Superior temporal gyrus (tissue), 1 donor: Measurements from ENCODE around the gene PIK3CB.

Experiments
- DNase-seq: peaks from one replicate; pipeline ENCODE4 v3.0.0-alpha.2; 2016; ENCODE audit errors: extremely low spot score

Gene PIK3CB

GRCh38 chr3:138834596-138835396 lies at the start of gene PIK3CB:
TSS of gene PIK3CB (minus strand) at chr3:138834928. CDS start at chr3:138759343, 75,585 bp downstream.
- peak; percentile 87 for DNase-seq

- no peak for DNase-seq
Measured at GRCh38 chr3:138881233-138881632, 46.5 kb upstream of the PIK3CB start.

GRCh38 chr3:138879541-138880380 lies 45.0 kb upstream of the PIK3CB start:
- no peak for DNase-seq

- no peak for DNase-seq
Measured at GRCh38 chr3:138877226-138877625, 42.5 kb upstream of the PIK3CB start.

- no peak for DNase-seq
Measured at GRCh38 chr3:138875754-138876664, 41.3 kb upstream of the PIK3CB start.

- DNase-seq: no peak
Measured at GRCh38 chr3:138875096-138875753, 40.5 kb upstream of the PIK3CB start.

GRCh38 chr3:138873471-138874278 lies 38.9 kb upstream of the PIK3CB start:
- no peak for DNase-seq

DNA sequence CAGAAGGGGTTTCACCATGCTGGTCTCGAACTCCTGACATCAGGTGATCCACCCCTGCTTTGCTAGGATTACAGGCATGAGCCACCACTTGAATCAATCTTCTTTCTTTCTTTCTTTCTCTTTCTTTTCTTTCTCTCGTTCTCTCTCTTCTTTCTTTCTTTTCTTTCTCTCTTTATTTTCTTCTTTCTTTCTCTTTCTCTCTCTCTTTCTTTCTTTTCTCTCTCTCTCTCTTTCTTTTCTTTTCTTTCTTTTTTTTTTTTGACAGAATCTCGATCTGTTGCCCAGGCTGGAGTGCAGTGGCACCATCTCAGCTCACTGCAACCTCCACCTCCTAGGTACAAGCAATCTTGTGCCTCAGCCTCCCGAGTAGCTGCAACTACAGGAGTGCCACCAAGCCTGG lies 37.9 kb upstream of the PIK3CB start:
- no peak for DNase-seq

DNA sequence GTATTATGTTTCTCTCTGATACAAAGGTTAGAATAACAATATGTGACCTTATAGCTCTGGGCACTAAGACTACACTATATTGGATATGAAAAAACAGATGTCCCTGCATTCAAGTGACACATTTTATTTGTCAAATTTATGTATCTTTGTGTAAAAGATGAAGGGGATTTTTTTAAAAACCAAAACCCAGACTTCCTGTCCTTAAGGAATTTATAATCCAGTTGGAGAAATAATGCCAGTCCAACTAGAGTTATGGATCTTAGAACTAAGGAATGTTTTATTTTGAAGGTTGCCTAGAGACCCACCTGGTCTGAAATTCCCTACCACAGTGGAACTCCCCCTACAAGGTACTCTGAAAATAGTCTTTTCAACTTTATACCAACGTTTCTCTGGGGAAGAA lies 33.3 kb upstream of the PIK3CB start:
- no peak for DNase-seq

DNA sequence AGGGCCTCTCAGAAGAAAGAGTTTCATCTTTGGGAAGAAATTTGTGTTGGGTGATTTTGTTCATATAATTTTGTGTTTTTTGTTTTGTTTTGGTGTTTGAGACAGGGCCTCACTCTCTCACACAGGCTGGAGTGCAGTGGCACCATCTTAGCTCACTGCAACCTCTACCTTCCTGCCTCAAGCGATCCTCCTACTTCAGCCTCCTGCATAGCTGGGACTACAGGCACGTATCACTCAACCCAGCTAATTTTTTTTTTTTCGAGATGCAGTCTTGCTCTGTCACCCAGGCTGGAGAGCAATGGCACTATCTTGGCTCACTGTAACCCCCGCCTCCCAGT lies 29.0 kb upstream of the PIK3CB start:
- DNase-seq: no peak

- peak; percentile 66 for DNase-seq
Measured at GRCh38 chr3:138862924-138863775, 28.4 kb upstream of the PIK3CB start.

GRCh38 chr3:138862531-138862923 lies 27.8 kb upstream of the PIK3CB start:
- DNase-seq: peak; percentile 15

DNA sequence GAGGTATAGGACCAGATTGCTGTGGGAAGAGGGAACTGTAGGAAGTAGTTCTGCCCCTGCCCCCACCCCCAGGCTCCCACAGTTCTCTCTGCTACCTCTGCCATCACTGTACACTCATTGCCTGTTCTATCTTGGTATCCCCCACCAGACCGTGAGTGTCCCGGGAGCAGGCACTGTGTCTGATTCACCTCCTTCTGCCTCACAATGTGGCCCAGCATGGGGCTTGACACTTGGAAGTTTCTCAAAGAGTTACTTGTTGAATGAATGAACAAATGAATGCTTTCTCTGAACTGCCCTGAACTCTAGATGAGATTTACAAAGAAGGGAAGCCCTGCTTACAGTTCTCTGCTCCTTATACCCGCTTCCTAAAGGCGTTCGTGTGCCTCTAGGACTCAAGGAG lies 27.1 kb upstream of the PIK3CB start:
- DNase-seq: no peak

GRCh38 chr3:138856799-138857198 lies 22.1 kb upstream of the PIK3CB start:
- no peak for DNase-seq

GRCh38 chr3:138854940-138855339 lies 20.2 kb upstream of the PIK3CB start:
- DNase-seq: no peak

- no peak for DNase-seq
Measured at GRCh38 chr3:138854204-138854603, 19.5 kb upstream of the PIK3CB start.

GRCh38 chr3:138850151-138850550 lies 15.4 kb upstream of the PIK3CB start:
- DNase-seq: no peak

- DNase-seq: no peak
Measured at GRCh38 chr3:138849222-138849940, 14.7 kb upstream of the PIK3CB start.

DNA sequence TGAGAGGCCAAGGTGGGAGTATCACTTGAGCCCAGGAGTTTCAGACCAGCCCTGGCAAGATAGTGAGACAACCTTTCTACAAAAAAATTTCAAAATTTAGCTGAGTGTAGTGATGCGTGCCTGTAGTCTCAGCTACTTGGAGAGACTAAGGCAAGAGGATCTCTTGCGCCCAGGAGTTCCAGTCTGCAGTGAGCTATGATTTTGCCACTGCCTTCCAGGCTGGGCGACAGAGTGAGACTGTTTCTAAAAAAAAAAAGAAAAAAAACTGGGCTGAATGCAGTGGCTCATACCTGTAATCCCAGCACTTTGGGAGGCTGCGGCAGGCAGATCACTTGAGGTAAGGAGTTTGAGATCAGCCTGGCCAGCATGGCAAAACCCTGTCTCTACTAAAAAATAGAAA lies 14.0 kb upstream of the PIK3CB start:
- DNase-seq: no peak
